Natural killer cell (primary cell): ENCODE measurements around the gene RALGPS2. TPM values are rescaled to one million over a fixed set of nuclear protein-coding genes. Genes with fewer than 3 reads are reported as not detected.

Experiments
- ATAC-seq, 3 donors: fragments of 150-1000 bp in 2 of 3; fragments of 200-7000 bp in 1 of 3; cut with Tn5 transposase; 1 replicate in 1 of 3; 2 replicates in 2 of 3; pipeline ENCODE4 v1.10.0; 2021; ENCODE audit warnings: mild to moderate bottlenecking in 2 of 3, moderate library complexity in 2 of 3
- DNase-seq, 2 donors: peaks; one replicate each; pipeline versions ENCODE4 v3.0.0 to v3.0.0-alpha.2; 2013 to 2021; ENCODE audit warnings: mixed read lengths in 1 of 2
- H3K27ac ChIP-seq: one replicate; pipeline ENCODE4 v1.5.1; 2013; ENCODE audit warnings: mild to moderate bottlenecking, low read length
- H3K27me3 ChIP-seq: one replicate; pipeline ENCODE4 v1.6.1; 2013; ENCODE audit warnings: low read length; ENCODE audit not compliant: control insufficient read depth, insufficient read depth
- H3K36me3 ChIP-seq: one replicate; pipeline ENCODE4 v1.6.1; 2013; ENCODE audit warnings: low read length; ENCODE audit not compliant: control insufficient read depth, insufficient read depth
- H3K4me1 ChIP-seq: one replicate; pipeline ENCODE4 v1.6.1; 2013; ENCODE audit warnings: low read length; ENCODE audit not compliant: control insufficient read depth, insufficient read depth
- H3K4me3 ChIP-seq: one replicate; pipeline ENCODE4 v1.5.1; 2013; ENCODE audit warnings: low read length
- H3K9me3 ChIP-seq: one replicate; pipeline ENCODE4 v1.6.1; 2013; ENCODE audit warnings: low read length; ENCODE audit not compliant: control insufficient read depth, insufficient read depth
- H3K27ac Mint-ChIP-seq, 2 donors: one replicate each; pipeline ENCODE4 v1.8.0; 2022; ENCODE audit warnings: mild to moderate bottlenecking in 2 of 2, mixed read lengths in 2 of 2, moderate library complexity in 1 of 2
- H3K27me3 Mint-ChIP-seq, 2 donors: one replicate each; pipeline ENCODE4 v1.8.0; 2022; ENCODE audit warnings: low read depth in 2 of 2, mixed read lengths in 2 of 2
- H3K36me3 Mint-ChIP-seq: one replicate; pipeline ENCODE4 v1.8.0; 2022; ENCODE audit warnings: mixed read lengths
- H3K4me1 Mint-ChIP-seq, 2 donors: one replicate each; pipeline ENCODE4 v1.8.0; 2022; ENCODE audit warnings: mixed read lengths in 2 of 2
- H3K4me3 Mint-ChIP-seq: one replicate; pipeline ENCODE4 v1.8.0; 2022; ENCODE audit warnings: mild to moderate bottlenecking, moderate library complexity, mixed read lengths
- H3K9me3 Mint-ChIP-seq, 2 donors: one replicate each; pipeline ENCODE4 v1.8.0; 2022; ENCODE audit warnings: mixed read lengths in 2 of 2
- CTCF ChIP-seq: fragments of 200-600 bp; IDR thresholded peaks from one replicate; pipeline ENCODE4 v1.8.0; 2022; ENCODE audit warnings: antibody characterized with exemption
- WGBS: methylation state at CpG from one replicate; pipeline ENCODE4 v1.1.7; 2013; ENCODE audit warnings: missing lambda C conversion rate; ENCODE audit not compliant: insufficient coverage; 5-methylcytosine and 5-hydroxymethylcytosine counted together
- intact Hi-C: fragments of 100-400 bp; cut with micrococcal nuclease; formaldehyde crosslinking; loops from one replicate; pipeline ENCODE4 v1.14.2; 2022
- total RNA-seq, 4 donors: library from RNA; stranded (reverse); fragments of 120-200 nt in 1 of 4; gene quantifications; one replicate each; pipeline versions ENCODE4 v1.2.3 to v1.2.4, GENCODE V29; 2013 to 2022

Gene RALGPS2
- total RNA-seq, 3 donors from 2014 or later (not counting 1 experiment from before 2014, with no cell fraction given) = 11.1 to 12.4 (median 11.8) TPM

- H3K9me3 Mint-ChIP-seq = no peaks in the 10 kb centered on the region
- H3K27me3 Mint-ChIP-seq = peaks cover 3 to 8% of the 10 kb centered on the region in 2 donors
- H3K36me3 Mint-ChIP-seq = no peaks in the 10 kb centered on the region
- Histone ChIP-seq H3K4me1 (no peaks in the 10 kb centered on the region), H3K36me3 (no peaks in the 10 kb centered on the region), H3K27ac (no peak overlapping the region), H3K27me3 (no peaks in the 10 kb centered on the region), H3K9me3 (no peaks in the 10 kb centered on the region), H3K4me3 (no peak overlapping the region)
- H3K4me1 Mint-ChIP-seq = no peaks in the 10 kb centered on the region
- H3K27ac Mint-ChIP-seq = no peak overlapping the region
- no peak overlapping the region for H3K4me3 Mint-ChIP-seq
- intact Hi-C loops = no loop called here
- ATAC-seq (no peak), DNase-seq (no peak)
- TF ChIP-seq CTCF = no peak
- WGBS = 90% methylated on average over 3 of the region's 5 CpGs
These were observed 32.3 kb upstream of the RALGPS2 start for GRCh38 chr1:178692564-178693327.

DNA sequence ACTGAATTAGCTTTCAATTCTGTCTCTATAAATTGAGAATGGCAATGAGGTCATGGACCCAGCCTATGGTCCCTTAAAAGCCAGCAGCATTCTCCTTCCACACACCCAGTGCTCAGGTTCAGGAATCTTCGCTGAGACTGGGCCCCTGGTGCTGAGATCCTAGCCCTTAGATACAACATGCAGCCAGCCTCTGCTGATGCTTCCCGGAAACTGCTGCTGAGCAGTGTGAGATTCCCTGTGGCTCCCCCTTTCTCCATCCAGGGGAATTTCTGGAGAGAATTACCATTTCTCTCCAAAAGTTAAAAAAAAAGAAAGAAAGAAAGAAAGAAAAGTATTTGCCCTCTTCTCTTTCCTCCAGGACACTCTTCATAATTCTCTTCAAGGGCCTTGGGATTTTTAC, 31.7 kb upstream of the RALGPS2 start:
- H3K36me3 ChIP-seq = no peaks in the 10 kb centered on the region
- DNase-seq = no peak
- H3K27ac ChIP-seq = no peak overlapping the region
- H3K27me3 ChIP-seq = no peaks in the 10 kb centered on the region
- intact Hi-C loops = no loop called here
- Mint-ChIP-seq H3K4me3 (no peak overlapping the region), H3K27ac (no peak overlapping the region), H3K36me3 (no peaks in the 10 kb centered on the region), H3K27me3 (peaks cover 3 to 8% of the 10 kb centered on the region in 2 donors), H3K4me1 (no peaks in the 10 kb centered on the region), H3K9me3 (no peaks in the 10 kb centered on the region)
- no peaks in the 10 kb centered on the region for H3K4me1 ChIP-seq
- H3K9me3 ChIP-seq = no peaks in the 10 kb centered on the region
- TF ChIP-seq CTCF = no peak
- ATAC-seq = no peak
- WGBS = 88% methylated on average over 2 of the region's 2 CpGs
- no peak overlapping the region for H3K4me3 ChIP-seq

GRCh38 chr1:178694923-178695525, 30.0 kb upstream of the RALGPS2 start:
- H3K27me3 ChIP-seq = no peaks in the 10 kb centered on the region
- H3K4me3 ChIP-seq = no peak overlapping the region
- no peak overlapping the region for H3K27ac ChIP-seq
- intact Hi-C loops = no loop called here
- Mint-ChIP-seq H3K4me3 (no peak overlapping the region), H3K36me3 (no peaks in the 10 kb centered on the region), H3K4me1 (no peaks in the 10 kb centered on the region), H3K27ac (no peak overlapping the region), H3K9me3 (no peaks in the 10 kb centered on the region), H3K27me3 (peaks cover 3 to 8% of the 10 kb centered on the region in 2 donors)
- DNase-seq = no peak
- WGBS = 84% methylated on average over 2 of the region's 2 CpGs
- H3K9me3 ChIP-seq = no peaks in the 10 kb centered on the region
- no peak for TF ChIP-seq CTCF
- no peaks in the 10 kb centered on the region for H3K4me1 ChIP-seq
- no peak for ATAC-seq
- no peaks in the 10 kb centered on the region for H3K36me3 ChIP-seq
